Fibroblast of the aortic adventitia (primary cell): ENCODE results near the gene MRPL18. TPM values are rescaled to one million over a fixed set of nuclear protein-coding genes. Genes with fewer than 3 reads are reported as not detected.
A peak's percentile ranks its signal among the peaks of the same experiment; 100 is the strongest.
"Not testable (repeated sequence)": the region's sequence is repeated elsewhere in the genome, so short reads cannot be mapped to it uniquely, and the experiment has no call there.

Source experiments
- DNase-seq: peaks from one replicate; pipeline ENCODE4 v3.0.0-alpha.2; 2010; ENCODE audit warnings: low read depth
- H3K4me3 ChIP-seq: 2 replicates; pipeline ENCODE4 v1.5.1; 2011; ENCODE audit warnings: low read depth, mild to moderate bottlenecking, control low read depth, low read length, moderate library complexity
- CTCF ChIP-seq: IDR thresholded peaks from 2 replicates; pipeline ENCODE4 v1.5.1; 2011; ENCODE audit warnings: mild to moderate bottlenecking, low read length, control low read depth, inconsistent platforms; ENCODE audit not compliant: insufficient read depth
- total RNA-seq: library from RNA; depleted of rRNA; stranded (reverse); fragments of >200 nt; gene quantifications from 2 replicates; pipeline ENCODE4 v1.2.3, GENCODE V29; 2012; ENCODE audit warnings: low replicate concordance

The MRPL18 gene
- 70.6 and 103 TPM in 2 replicates for total RNA-seq

GRCh38 chr6:159790149-159790955 is at the start of gene MRPL18:
Gene MRPL18, plus strand, starts transcription at chr6:159790467. Its CDS starts 121 bp downstream, at chr6:159790588.
- TF ChIP-seq CTCF: no peak
- peak within 1 kb of the TSS; percentile 95 for H3K4me3 ChIP-seq
- DNase-seq: peak; percentile 97

- no peak for DNase-seq
- TF ChIP-seq CTCF: no peak
- H3K4me3 ChIP-seq: no peak overlapping the region
Observed at GRCh38 chr6:159742165-159742564, 48.1 kb upstream of the MRPL18 start.

GRCh38 chr6:159745081-159745480 is 45.2 kb upstream of the MRPL18 start:
- no peak for DNase-seq
- no peak overlapping the region for H3K4me3 ChIP-seq
- TF ChIP-seq CTCF: no peak

GRCh38 chr6:159746759-159747158 is 43.5 kb upstream of the MRPL18 start:
- DNase-seq: no peak
- TF ChIP-seq CTCF: no peak
- H3K4me3 ChIP-seq: no peak overlapping the region

GRCh38 chr6:159748127-159748526 is 42.1 kb upstream of the MRPL18 start:
- DNase-seq, H3K4me3 ChIP-seq: not testable (repeated sequence)

- no peak for TF ChIP-seq CTCF
- no peak for DNase-seq
- no peak overlapping the region for H3K4me3 ChIP-seq
Observed at GRCh38 chr6:159751448-159751847, 38.8 kb upstream of the MRPL18 start.

- DNase-seq: no peak
- H3K4me3 ChIP-seq: no peak overlapping the region
- TF ChIP-seq CTCF: no peak
Observed at GRCh38 chr6:159753081-159753872, 37.0 kb upstream of the MRPL18 start.
